ENCODE data around the gene TMEM201. TPM values are rescaled to one million over a fixed set of nuclear protein-coding genes. Genes with fewer than 3 reads are reported as not detected.

The TMEM201 gene
- total RNA-seq = 8.5 TPM
- long read RNA-seq, transcript TMEM201-201 (6 exons, 3,851 nt) = major isoform, 8 of 18 reads
- long read RNA-seq, partial matches to known transcripts = 4 of 18 reads
- long read RNA-seq, other reads (novel, unspliced or antisense) = 3 of 18 reads

GRCh38 chr1:9588551-9589143 lies at the start of gene TMEM201:
TMEM201 (plus strand) TSS chr1:9588911; CDS start chr1:9588931, 20 bp downstream.
- H3K36me3 ChIP-seq = no peaks in the 10 kb centered on the region

GRCh38 chr1:9539165-9539828 lies 49.4 kb upstream of the TMEM201 start, which contains the start of gene SLC25A33:
SLC25A33 (plus strand) TSS chr1:9539465; CDS start chr1:9539692, 227 bp downstream.
- ATAC-seq = peak; percentile 98
- intact Hi-C loops (cut with DNase I) = no loop called here
- DNase-seq = peak; percentile 99
- H3K27me3 ChIP-seq = no peaks in the 10 kb centered on the region
- H3K4me1 ChIP-seq = peaks cover 14% of the 10 kb centered on the region
- H3K27ac ChIP-seq = peak within 1 kb of the TSS; percentile 87
- TF ChIP-seq CTCF (IDR thresholded peaks at IDR 0.05) = no peak
- H3K4me3 ChIP-seq = peak within 1 kb of the TSS; percentile 75
- no peaks in the 10 kb centered on the region for H3K36me3 ChIP-seq
- no peaks in the 10 kb centered on the region for H3K9me3 ChIP-seq

More at GRCh38 chr1:9588551-9589143, at the start of gene TMEM201:
- Histone ChIP-seq H3K9me3 (no peaks in the 10 kb centered on the region), H3K27me3 (no peaks in the 10 kb centered on the region), H3K4me1 (peaks cover 23% of the 10 kb centered on the region), H3K27ac (peak within 1 kb of the TSS; percentile 60), H3K4me3 (peak within 1 kb of the TSS; percentile 65)
- ATAC-seq (peak; percentile 98), DNase-seq (peak; percentile 97)
- intact Hi-C loops (cut with DNase I) = no loop called here
- TF ChIP-seq CTCF (IDR thresholded peaks at IDR 0.05) = peak; percentile 74

- TF ChIP-seq CTCF (IDR thresholded peaks at IDR 0.05) = no peak
- Histone ChIP-seq H3K4me3 (peak overlapping the region; percentile 75), H3K4me1 (peaks cover 14% of the 10 kb centered on the region), H3K36me3 (no peaks in the 10 kb centered on the region), H3K27ac (peak overlapping the region; percentile 87), H3K9me3 (no peaks in the 10 kb centered on the region), H3K27me3 (no peaks in the 10 kb centered on the region)
- ATAC-seq (peak; percentile 72), DNase-seq (peak; percentile 85)
- intact Hi-C loops (cut with DNase I) = no loop called here
These were observed 48.7 kb upstream of the TMEM201 start for GRCh38 chr1:9539829-9540550.

- no peaks in the 10 kb centered on the region for H3K9me3 ChIP-seq
- no peak overlapping the region for H3K4me3 ChIP-seq
- ATAC-seq (no peak), DNase-seq (no peak)
- TF ChIP-seq CTCF (IDR thresholded peaks at IDR 0.05) = no peak
- H3K4me1 ChIP-seq = peaks cover 14% of the 10 kb centered on the region
- H3K36me3 ChIP-seq = no peaks in the 10 kb centered on the region
- intact Hi-C loops (cut with DNase I) = no loop called here
- no peaks in the 10 kb centered on the region for H3K27me3 ChIP-seq
- no peak overlapping the region for H3K27ac ChIP-seq
These were observed 46.3 kb upstream of the TMEM201 start for GRCh38 chr1:9542430-9542829.

GRCh38 chr1:9544926-9545325 lies 43.8 kb upstream of the TMEM201 start:
- no peak for DNase-seq
- Histone ChIP-seq H3K36me3 (no peaks in the 10 kb centered on the region), H3K4me1 (peaks cover 6% of the 10 kb centered on the region), H3K27me3 (no peaks in the 10 kb centered on the region), H3K27ac (no peak overlapping the region), H3K4me3 (no peak overlapping the region), H3K9me3 (no peaks in the 10 kb centered on the region)
- no peak for TF ChIP-seq CTCF (IDR thresholded peaks at IDR 0.05)
- ATAC-seq = no peak
- intact Hi-C loops (cut with DNase I) = no loop called here

All from upper lobe of right lung (tissue), 1 donor.